ENCODE results near the gene SLC31A2.

The SLC31A2 gene

GRCh38 chr9:113151696-113152630, 1.2 kb downstream of the SLC31A2 start:
- DNase-seq (ENCODE audit: low spot score) = peak; percentile 26

GRCh38 chr9:113152699-113153098, 1.9 kb downstream of the SLC31A2 start:
- DNase-seq (ENCODE audit: low spot score) = peak; percentile 14

GRCh38 chr9:113153599-113153998, 2.8 kb downstream of the SLC31A2 start:
- DNase-seq (ENCODE audit: low spot score) = no peak

- no peak for DNase-seq (ENCODE audit: low spot score)
These were observed 3.7 kb downstream of the SLC31A2 start for GRCh38 chr9:113154471-113154870.

GRCh38 chr9:113154946-113155345, 4.1 kb downstream of the SLC31A2 start:
- no peak for DNase-seq (ENCODE audit: low spot score)

- no peak for DNase-seq (ENCODE audit: low spot score)
These were observed 5.2 kb downstream of the SLC31A2 start for GRCh38 chr9:113155911-113156588.

GRCh38 chr9:113156880-113157279, 6.1 kb downstream of the SLC31A2 start:
- no peak for DNase-seq (ENCODE audit: low spot score)

- no peak for DNase-seq (ENCODE audit: low spot score)
These were observed 7.6 kb downstream of the SLC31A2 start for GRCh38 chr9:113158446-113158845.

- DNase-seq (ENCODE audit: low spot score) = no peak
These were observed 9.8 kb downstream of the SLC31A2 start for GRCh38 chr9:113160571-113160970.

- DNase-seq (ENCODE audit: low spot score) = no peak
These were observed 12.2 kb downstream of the SLC31A2 start for GRCh38 chr9:113163001-113163400.

GRCh38 chr9:113164536-113165300, 13.9 kb downstream of the SLC31A2 start:
- no peak for DNase-seq (ENCODE audit: low spot score)

- DNase-seq (ENCODE audit: low spot score) = no peak
These were observed 15.2 kb downstream of the SLC31A2 start for GRCh38 chr9:113166039-113166438.

GRCh38 chr9:113168809-113169208, 18.0 kb downstream of the SLC31A2 start:
- no peak for DNase-seq (ENCODE audit: low spot score)

GRCh38 chr9:113173341-113173740, 22.5 kb downstream of the SLC31A2 start:
- DNase-seq (ENCODE audit: low spot score) = no peak

GRCh38 chr9:113176803-113177202, 26.0 kb downstream of the SLC31A2 start:
- DNase-seq (ENCODE audit: low spot score) = no peak

GRCh38 chr9:113177251-113177650, 26.4 kb downstream of the SLC31A2 start:
- no peak for DNase-seq (ENCODE audit: low spot score)

GRCh38 chr9:113178087-113178486, 27.3 kb downstream of the SLC31A2 start:
- no peak for DNase-seq (ENCODE audit: low spot score)

- no peak for DNase-seq (ENCODE audit: low spot score)
These were observed 29.0 kb downstream of the SLC31A2 start for GRCh38 chr9:113179839-113180238.

- no peak for DNase-seq (ENCODE audit: low spot score)
These were observed 30.4 kb downstream of the SLC31A2 start for GRCh38 chr9:113181165-113181564.

- no peak for DNase-seq (ENCODE audit: low spot score)
These were observed 33.2 kb downstream of the SLC31A2 start for GRCh38 chr9:113183956-113184488.

- no peak for DNase-seq (ENCODE audit: low spot score)
These were observed 33.7 kb downstream of the SLC31A2 start for GRCh38 chr9:113184539-113184938.

GRCh38 chr9:113185271-113185670, 34.5 kb downstream of the SLC31A2 start:
- DNase-seq (ENCODE audit: low spot score) = no peak
